HepG2 (cell line): ENCODE measurements around the gene KIRREL3. TPM values are rescaled to one million over a fixed set of nuclear protein-coding genes. Genes with fewer than 3 reads are reported as not detected.

Experiments
- ATAC-seq: fragments of 200-7000 bp; cut with Tn5 transposase; 3 replicates; pipeline ENCODE4 v1.9.1; 2020; ENCODE audit warnings: mild to moderate bottlenecking, moderate library complexity
- BruUV-seq: library from RNA; stranded (reverse); fragments of 400-500 nt; replicated peaks from 2 replicates; lab custom pipeline; 2021; lab: Mats Ljungman, UMichigan
- CTCF ChIA-PET: fragments of 300-600 bp; formaldehyde crosslinking; extraction: SDS; loops from one replicate; lab custom pipeline; 2021; ENCODE audit warnings: low total read pairs, inconsistent platforms, low intra/inter-chr PET ratio; lab: Yijun Ruan, JAX
- POLR2A ChIA-PET: fragments of 350-600 bp; sonication (Branson Sonifier 250); formaldehyde crosslinking; loops from one replicate; lab custom pipeline; 2020; ENCODE audit warnings: antibody characterized with exemption, inconsistent platforms; lab: Yijun Ruan, JAX
- DNase-seq: peaks from one replicate; pipeline ENCODE4 v3.0.0-alpha.2; 2015; ENCODE audit warnings: low spot score
- FAIRE-seq: peaks from 3 replicates; lab custom pipeline; 2011; peaks lifted over from hg19 to GRCh38; lab: Jason Lieb, UNC
- H2AFZ ChIP-seq: one replicate; pipeline ENCODE4 v1.6.1; 2011; ENCODE audit warnings: low read length, inconsistent platforms
- H3K27ac ChIP-seq: fragments of 300-600 bp; 3 replicates; pipeline ENCODE4 v1.8.0; 2011; ENCODE audit warnings: mixed run types, mild to moderate bottlenecking, mixed read lengths, low read length, inconsistent platforms; ENCODE audit not compliant: insufficient read depth; ENCODE audit errors: extremely low read length
- H3K27me3 ChIP-seq, 2 experiments: fragments of 200-600 bp in 1 of 2; 2 replicates in 1 of 2; 3 replicates in 1 of 2; pipeline versions ENCODE4 v1.6.0 to v1.8.0; 2011; ENCODE audit warnings: low read length in 2 of 2, mild to moderate bottlenecking in 2 of 2, moderate library complexity in 2 of 2, inconsistent platforms in 1 of 2; ENCODE audit not compliant: insufficient read depth in 2 of 2, control insufficient read depth in 1 of 2
- H3K36me3 ChIP-seq, 2 experiments: fragments of 200-600 bp in 1 of 2; replicated peaks in 1 of 2; 2 replicates in 1 of 2; 3 replicates in 1 of 2; pipeline versions ENCODE4 v1.5.1 to v1.8.0; 2011; ENCODE audit warnings: low read length in 2 of 2, inconsistent platforms in 1 of 2; ENCODE audit not compliant: insufficient read depth in 2 of 2, control insufficient read depth in 1 of 2
- H3K4me1 ChIP-seq: 2 replicates; pipeline ENCODE4 v1.5.1; 2012; ENCODE audit warnings: low read length, inconsistent platforms; ENCODE audit not compliant: insufficient read depth
- H3K4me2 ChIP-seq: 2 replicates; pipeline ENCODE4 v1.6.0; 2011; ENCODE audit warnings: low read depth, low read length, inconsistent platforms
- H3K4me3 ChIP-seq, 3 experiments: fragments of 200-600 bp in 1 of 3; sonication (generic), shearing (Covaris generic) in 1 of 3; replicated peaks in 1 of 3; 2 replicates each; pipeline ENCODE4 v1.5.1; 2011 to 2016; ENCODE audit warnings: low read length in 3 of 3, inconsistent platforms in 2 of 3, low read depth in 2 of 3, mild to moderate bottlenecking in 2 of 3, control low read depth in 1 of 3, mixed read lengths in 1 of 3; ENCODE audit not compliant: insufficient read depth in 1 of 3
- H3K79me2 ChIP-seq: one replicate; pipeline ENCODE4 v1.6.1; 2011; ENCODE audit warnings: low read length, inconsistent platforms; ENCODE audit not compliant: insufficient read depth
- H3K9ac ChIP-seq: 2 replicates; pipeline ENCODE4 v1.6.0; 2011; ENCODE audit warnings: mild to moderate bottlenecking, low read depth, low read length, inconsistent platforms; ENCODE audit not compliant: insufficient read depth
- H3K9me3 ChIP-seq: 2 replicates; pipeline ENCODE4 v1.5.1; 2012; ENCODE audit warnings: mild to moderate bottlenecking, low read length
- H4K20me1 ChIP-seq: 2 replicates; pipeline ENCODE4 v1.6.0; 2011; ENCODE audit warnings: inconsistent platforms, mild to moderate bottlenecking, low read length, moderate library complexity; ENCODE audit not compliant: insufficient read depth
- AGO1 ChIP-seq: fragments of 200-400 bp; formaldehyde crosslinking; IDR thresholded peaks from 2 replicates; pipeline ENCODE4 v1.6.1; 2017; ENCODE audit warnings: mild to moderate bottlenecking, low read depth, low read length, moderate library complexity; ENCODE audit not compliant: poor library complexity, severe bottlenecking
- BCL3 ChIP-seq: sonication (generic); formaldehyde crosslinking; IDR thresholded peaks from 2 replicates; pipeline ENCODE4 v1.5.1; 2020; ENCODE audit warnings: mild to moderate bottlenecking, missing genetic modification reagents, moderate library complexity
- CBX1 ChIP-seq: IDR thresholded peaks from one replicate; pipeline ENCODE4 v1.6.1; 2016; ENCODE audit warnings: antibody characterized with exemption, low read depth
- EHMT2 ChIP-seq: fragments of 200-600 bp; sonication (generic); IDR thresholded peaks from 2 replicates; pipeline ENCODE4 v1.7.0; 2017; ENCODE audit warnings: antibody characterized with exemption, low read depth, low read length, borderline replicate concordance
- KLF16 ChIP-seq, 2 experiments: sonication (generic) in 1 of 2; formaldehyde crosslinking in 1 of 2; IDR thresholded peaks; 2 replicates each; pipeline versions ENCODE4 v1.6.1 to v1.8.0; 2016 to 2023; ENCODE audit warnings: missing genetic modification reagents in 2 of 2, missing compliant biosample characterization in 1 of 2
- NFE2 ChIP-seq: sonication (generic); formaldehyde crosslinking; IDR thresholded peaks from 2 replicates; pipeline ENCODE4 v1.4.0; 2020; ENCODE audit warnings: missing genetic modification reagents
- ZMAT3 ChIP-seq: sonication (generic); formaldehyde crosslinking; conservative IDR thresholded peaks from 2 replicates; pipeline ENCODE4 v1.7.0; 2021; ENCODE audit warnings: missing genetic modification reagents
- ZNF343 ChIP-seq: sonication (generic); formaldehyde crosslinking; IDR thresholded peaks from 2 replicates; pipeline ENCODE4 v1.4.0; 2020; ENCODE audit warnings: mild to moderate bottlenecking, missing genetic modification reagents
- ZNF564 ChIP-seq: sonication (generic); formaldehyde crosslinking; IDR thresholded peaks from 2 replicates; pipeline ENCODE4 v1.8.1; 2023; ENCODE audit warnings: mild to moderate bottlenecking, missing genetic modification reagents
- ZSCAN21 ChIP-seq: sonication (generic); formaldehyde crosslinking; IDR thresholded peaks from 2 replicates; pipeline ENCODE4 v1.8.0; 2022; ENCODE audit warnings: mild to moderate bottlenecking, missing genetic modification reagents, moderate library complexity, borderline replicate concordance
- ZXDC ChIP-seq: sonication (generic); formaldehyde crosslinking; IDR thresholded peaks from 2 replicates; pipeline ENCODE4 v1.5.0; 2020; ENCODE audit warnings: mild to moderate bottlenecking, missing genetic modification reagents
- WGBS: methylation state at CpG from one replicate; pipeline ENCODE4 v1.1.6; 2017; ENCODE audit warnings: low lambda C conversion rate; 5-methylcytosine and 5-hydroxymethylcytosine counted together
- in situ Hi-C: cut with HindIII; loops from 2 replicates; pipeline ENCODE4 v1.10.0; 2017; ENCODE audit warnings: low pct_unique_long_range_greater_than_20kb; ENCODE audit not compliant: extremely low pct_ligation_motif_present
- intact Hi-C: fragments of 100-400 bp; cut with micrococcal nuclease; formaldehyde crosslinking; loops from one replicate; pipeline ENCODE4 v1.10.0; 2022; ENCODE audit not compliant: unreplicated experiment
- polyA plus RNA-seq, 8 experiments: library from polyadenylated mRNA; depleted of rRNA in 3 of 8; stranded (reverse) in 7 of 8; unstranded in 1 of 8; fragments of >200 nt; fragmentation: Illumina TruSeq in 4 of 8; extraction: Trizol in 4 of 8; gene quantifications; 2 replicates each; pipeline versions ENCODE4 v1.2.1 to v1.2.3, GENCODE V29; 2011 to 2016; ENCODE audit warnings: low read depth in 4 of 8, missing spikeins in 1 of 8, mixed read lengths in 1 of 8; ENCODE audit not compliant: insufficient read depth in 1 of 8
- total RNA-seq, 5 experiments: library from RNA; depleted of rRNA; stranded (reverse); fragments of >200 nt; fragmentation: Illumina TruSeq; extraction: Trizol; gene quantifications; 2 replicates each; pipeline ENCODE4 v1.2.3, GENCODE V29; 2016; ENCODE audit warnings: low read depth in 1 of 5

Gene KIRREL3
- total and polyA plus RNA-seq, 2 of the 13 experiments (the other 11 are each of a cell fraction or from before 2014, with no cell fraction given), result not detected

- intact Hi-C loops, result no loop called here
- CTCF ChIA-PET, result no interaction called here
Measured at GRCh38 chr11:126400019-126400418, 600.6 kb downstream of the KIRREL3 start.

GRCh38 chr11:126398721-126399120, 601.8 kb downstream of the KIRREL3 start:
- no TSS peak for BruUV-seq
- ChIA-PET CTCF (no interaction called here), POLR2A (no interaction called here)
- TF ChIP-seq ZNF343 (no peak), AGO1 (no peak), BCL3 (CRISPR knock-in tag) (no peak), KLF16 (CRISPR knock-in tag; IDR thresholded peaks at IDR 0.05) (no peak), CBX1 (no peak), ZMAT3 (no peak), ZXDC (CRISPR knock-in tag) (no peak), EHMT2 (no peak)
- Histone ChIP-seq H3K4me3 (no peak overlapping the region), H3K27ac (no peak overlapping the region), H3K36me3 (no peaks in the 10 kb centered on the region), H3K4me2 (no peak overlapping the region), H3K79me2 (no peaks in the 10 kb centered on the region), H3K27me3 (no peaks in the 10 kb centered on the region), H4K20me1 (no peaks in the 10 kb centered on the region), H3K9me3 (no peaks in the 10 kb centered on the region), H2AFZ (no peak overlapping the region), H3K9ac (no peak overlapping the region), H3K4me1 (no peaks in the 10 kb centered on the region)
- FAIRE-seq (no peak), ATAC-seq (no peak), DNase-seq (no peak)
- intact Hi-C loops, result no loop called here
- in situ Hi-C loops, result no loop called here
- 100% methylated on average over 1 of the region's 1 CpG for WGBS

More at GRCh38 chr11:126400019-126400418, 600.6 kb downstream of the KIRREL3 start:
- FAIRE-seq, result no peak
- ATAC-seq, result no peak
- Histone ChIP-seq H4K20me1 (no peaks in the 10 kb centered on the region), H3K27ac (no peak overlapping the region), H3K4me3 (no peak overlapping the region), H3K79me2 (no peaks in the 10 kb centered on the region), H3K9me3 (no peaks in the 10 kb centered on the region), H3K36me3 (no peaks in the 10 kb centered on the region), H3K27me3 (no peaks in the 10 kb centered on the region), H2AFZ (no peak overlapping the region), H3K9ac (no peak overlapping the region), H3K4me2 (no peak overlapping the region), H3K4me1 (no peaks in the 10 kb centered on the region)
- BruUV-seq, result no TSS peak
- TF ChIP-seq ZNF564 (CRISPR knock-in tag) (peak; percentile 97), NFE2 (CRISPR knock-in tag) (no peak), ZSCAN21 (CRISPR knock-in tag) (no peak)
- POLR2A ChIA-PET, result no interaction called here
- in situ Hi-C loops, result no loop called here
- no peak for DNase-seq
